Choroid plexus epithelial cell (primary cell): Measurements from ENCODE around the gene INSC.

Source experiments
- DNase-seq: peaks from one replicate; pipeline ENCODE4 v3.0.0-alpha.2; 2010; ENCODE audit warnings: low read depth
- H3K4me3 ChIP-seq: 2 replicates; pipeline ENCODE4 v1.5.1; 2011; ENCODE audit warnings: low read depth, mild to moderate bottlenecking, control low read depth, low read length, moderate library complexity
- CTCF ChIP-seq: conservative IDR thresholded peaks from 2 replicates; pipeline ENCODE4 v1.5.1; 2011; ENCODE audit warnings: low read depth, mild to moderate bottlenecking, control low read depth, inconsistent platforms, low read length, moderate library complexity

The INSC gene

GRCh38 chr11:15146271-15147003 lies 31.7 kb downstream of the INSC start:
- DNase-seq: peak; percentile 37
- no peak for TF ChIP-seq CTCF
- H3K4me3 ChIP-seq: no peak overlapping the region

- DNase-seq: peak; percentile 28
- no peak overlapping the region for H3K4me3 ChIP-seq
- no peak for TF ChIP-seq CTCF
Measured at GRCh38 chr11:15148169-15148568, 33.4 kb downstream of the INSC start.

- TF ChIP-seq CTCF: no peak
- no peak for DNase-seq
- no peak overlapping the region for H3K4me3 ChIP-seq
Measured at GRCh38 chr11:15149050-15149449, 34.3 kb downstream of the INSC start.

GRCh38 chr11:15150507-15150906 lies 35.8 kb downstream of the INSC start:
- no peak for TF ChIP-seq CTCF
- no peak overlapping the region for H3K4me3 ChIP-seq
- no peak for DNase-seq

GRCh38 chr11:15153231-15153630 lies 38.5 kb downstream of the INSC start:
- DNase-seq: no peak
- no peak for TF ChIP-seq CTCF
- no peak overlapping the region for H3K4me3 ChIP-seq

- H3K4me3 ChIP-seq: no peak overlapping the region
Measured at GRCh38 chr11:15157181-15157580, 42.5 kb downstream of the INSC start.

More at GRCh38 chr11:15157181-15157580, 42.5 kb downstream of the INSC start:
- no peak for TF ChIP-seq CTCF
- DNase-seq: peak; percentile 81
